HG03342 (cell line): Measurements from ENCODE around the gene CEP112.

Experiments
- ATAC-seq: cut with Tn5 transposase; IDR thresholded peaks from one replicate; pipeline ENCODE4 v1.9.1; 2021; ENCODE audit warnings: mild to moderate bottlenecking, moderate library complexity; ENCODE audit not compliant: unreplicated experiment

Gene CEP112

DNA sequence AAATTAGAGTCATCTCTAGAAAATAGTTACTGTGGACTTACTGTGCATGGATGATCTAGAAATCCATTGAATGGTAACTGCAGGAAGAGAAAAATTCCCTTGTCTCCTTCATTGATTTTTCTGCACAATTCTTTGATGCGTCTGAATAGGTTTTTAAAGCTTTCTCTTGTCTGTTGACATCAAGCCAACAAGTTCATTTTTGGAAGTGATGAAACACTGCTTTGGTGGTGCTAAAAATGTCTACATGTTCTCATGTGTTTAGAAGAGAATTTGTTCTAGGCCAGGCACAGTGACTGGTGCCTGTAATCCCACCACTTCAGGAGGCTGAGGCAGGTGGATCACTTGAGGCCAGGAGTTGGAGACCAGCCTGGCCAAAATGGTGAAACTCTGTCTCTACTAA is 573.4 kb downstream of the CEP112 start:
- no peak for ATAC-seq

DNA sequence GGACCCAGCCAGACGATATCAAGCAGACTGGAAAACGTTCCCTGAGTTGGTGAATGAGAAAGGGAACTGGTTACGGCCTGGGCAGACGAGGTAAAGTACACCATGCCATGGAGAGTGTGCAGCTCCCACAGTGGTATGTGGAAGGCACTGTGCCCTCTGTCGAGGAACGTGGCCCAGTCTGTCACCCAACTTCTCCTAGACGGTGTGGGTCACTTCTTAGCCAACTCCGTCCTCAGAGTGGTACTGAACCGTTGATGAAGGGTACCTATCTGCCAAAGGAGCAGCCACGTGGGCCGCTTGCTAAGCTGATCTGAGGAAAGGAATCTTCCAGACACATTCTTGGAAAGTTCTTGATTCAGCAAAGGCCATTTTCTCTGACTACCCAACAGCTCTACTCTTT is 574.4 kb downstream of the CEP112 start:
- no peak for ATAC-seq

DNA sequence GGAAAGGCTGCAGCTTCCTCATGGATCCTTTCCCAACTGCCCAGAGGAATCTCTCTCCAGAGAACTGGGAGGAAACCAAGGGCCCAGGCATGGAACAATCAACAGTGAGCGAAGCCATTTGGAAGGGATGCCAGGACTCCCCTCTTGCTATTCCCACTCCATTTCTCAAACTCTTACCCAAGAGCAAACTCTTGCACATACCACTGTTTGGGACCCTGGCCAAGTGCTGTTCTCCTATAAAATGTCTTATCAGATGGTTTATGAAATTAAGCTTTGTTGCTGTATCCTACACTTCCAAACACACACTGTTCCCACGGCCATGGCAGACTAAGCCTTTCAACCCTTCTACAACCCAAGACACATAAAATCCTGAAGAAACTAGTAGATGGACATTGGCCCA is 582.2 kb downstream of the CEP112 start:
- ATAC-seq: no peak

DNA sequence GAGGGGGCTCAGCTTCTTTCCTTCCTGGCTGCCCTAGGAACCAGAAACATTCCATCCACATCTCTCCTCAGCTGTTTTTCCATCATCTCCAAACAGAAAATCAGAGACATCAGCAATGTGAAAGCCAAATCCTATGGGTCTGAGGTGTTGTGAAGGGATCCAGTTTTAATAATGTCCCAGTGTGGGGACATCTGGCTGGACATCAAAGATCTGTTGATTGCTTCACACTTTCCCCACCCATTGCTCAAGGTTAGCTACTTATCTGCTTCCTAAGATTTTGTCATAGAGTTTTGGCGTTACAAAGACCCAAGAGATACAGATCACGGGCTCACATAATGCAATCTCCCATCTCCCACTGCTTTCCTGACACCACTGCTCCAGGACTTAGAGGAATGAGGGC is 582.6 kb downstream of the CEP112 start:
- no peak for ATAC-seq

DNA sequence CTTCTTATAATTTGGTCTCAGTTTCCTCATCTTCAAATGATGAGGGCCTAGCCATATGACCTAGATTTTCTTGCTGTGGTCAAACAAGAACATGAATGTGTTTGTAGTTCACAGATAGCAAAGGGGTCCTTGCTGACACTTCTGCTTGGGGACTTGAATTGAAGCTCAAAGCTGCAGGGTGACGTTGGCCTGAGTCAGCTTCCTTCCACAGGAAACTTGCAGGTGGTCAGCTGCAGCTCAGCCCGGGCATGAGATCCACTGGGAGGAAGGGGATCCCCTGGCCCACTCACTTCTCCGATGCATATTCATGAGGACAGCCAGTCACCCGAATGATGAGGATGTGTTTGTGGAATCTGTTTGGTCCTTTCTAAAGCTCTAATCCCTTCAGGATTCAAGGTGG is 587.9 kb downstream of the CEP112 start:
- no peak for ATAC-seq

DNA sequence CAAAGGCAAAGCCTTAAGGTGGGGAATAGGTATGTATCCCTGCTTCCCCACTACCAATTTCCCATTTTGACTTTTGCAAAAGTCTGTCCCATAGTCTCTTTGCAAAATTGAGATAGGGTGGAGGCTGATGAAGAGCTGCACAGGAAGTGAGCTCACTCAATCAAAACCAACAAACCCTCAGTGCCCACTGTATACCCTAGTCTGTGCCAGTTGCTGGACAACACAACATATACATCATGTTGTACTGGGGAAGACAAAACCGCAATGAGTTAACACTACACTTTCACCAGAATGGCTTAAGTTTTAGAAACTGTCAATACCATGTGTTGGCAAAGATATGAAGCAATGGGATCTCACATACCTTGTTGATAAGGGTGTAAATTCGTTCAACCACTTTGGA is 590.1 kb downstream of the CEP112 start:
- ATAC-seq: no peak

DNA sequence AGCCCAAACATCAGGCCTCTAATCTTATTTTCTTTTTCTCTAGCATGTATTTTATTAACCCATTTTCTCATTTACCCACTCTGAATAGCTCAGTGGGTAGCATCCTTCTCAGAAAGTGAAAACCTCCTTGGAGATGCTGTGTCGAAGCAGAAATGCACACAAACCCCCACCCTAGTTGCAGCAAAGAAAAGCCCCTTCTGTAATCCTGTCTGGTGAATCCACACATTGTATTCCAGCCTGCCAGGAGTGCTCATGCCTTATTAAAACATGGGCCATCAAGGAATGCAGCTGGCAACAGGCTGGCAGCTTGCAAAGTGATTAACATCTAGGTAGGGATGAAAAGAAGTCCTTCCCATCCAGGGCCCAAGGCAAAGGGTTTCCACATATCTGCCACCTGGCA is 590.8 kb downstream of the CEP112 start:
- no peak for ATAC-seq

DNA sequence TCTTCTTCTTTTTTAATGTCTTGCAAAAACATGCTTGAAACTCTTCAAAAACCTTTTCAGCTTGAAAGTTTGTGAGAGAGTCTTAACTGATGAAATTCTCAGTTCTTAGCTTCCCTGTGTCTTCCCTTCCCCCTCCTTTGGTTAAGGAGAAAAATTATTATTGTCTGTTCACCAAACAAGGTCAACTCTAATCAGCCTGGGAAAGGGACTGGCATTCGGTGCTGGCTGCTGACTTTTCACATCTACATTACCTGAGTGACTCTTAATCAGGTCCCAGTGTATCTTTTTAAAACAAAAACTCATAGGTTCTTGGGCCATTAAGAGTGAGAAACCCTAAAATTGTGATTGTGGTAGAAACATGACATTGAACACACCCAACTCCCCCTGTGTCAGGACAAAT is 591.4 kb downstream of the CEP112 start:
- ATAC-seq: no peak

DNA sequence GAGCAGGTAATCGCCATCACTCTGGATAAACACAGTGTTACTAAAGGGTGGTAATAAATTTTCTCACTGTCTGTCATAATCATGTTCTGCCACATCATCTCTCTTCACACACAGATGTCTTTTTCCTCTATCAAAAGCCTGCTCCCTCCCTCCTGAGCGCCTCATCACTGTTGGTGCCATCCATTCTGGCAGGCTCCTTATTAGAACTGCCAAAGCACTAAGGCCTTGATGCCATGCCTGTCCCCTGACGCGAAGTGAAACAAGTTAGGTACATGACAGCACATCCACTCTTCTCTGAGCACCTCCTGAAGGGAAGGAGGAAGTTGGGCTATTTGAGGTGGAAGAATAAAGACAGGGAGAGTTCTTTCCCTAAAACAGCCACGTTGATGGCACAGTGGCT is 592.3 kb downstream of the CEP112 start:
- no peak for ATAC-seq

DNA sequence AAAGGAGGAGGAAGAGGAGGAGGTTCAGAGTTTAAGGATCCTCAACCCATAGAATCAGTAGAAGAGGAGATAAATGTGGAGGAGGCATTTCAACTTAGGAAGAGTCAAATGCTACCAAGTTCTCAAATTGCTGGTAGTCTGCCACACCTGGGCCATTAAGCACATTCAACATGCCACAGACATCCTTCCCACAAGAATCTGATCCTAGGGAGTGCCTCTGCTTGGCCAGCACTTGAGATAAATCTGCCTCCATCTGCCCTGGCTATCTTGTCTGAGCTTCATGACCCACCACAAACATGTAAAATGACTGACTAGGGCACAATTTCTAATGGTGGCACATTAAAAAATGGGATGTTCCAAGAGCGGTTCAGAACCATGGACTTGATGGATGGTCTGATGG is 593.2 kb downstream of the CEP112 start:
- ATAC-seq: no peak

DNA sequence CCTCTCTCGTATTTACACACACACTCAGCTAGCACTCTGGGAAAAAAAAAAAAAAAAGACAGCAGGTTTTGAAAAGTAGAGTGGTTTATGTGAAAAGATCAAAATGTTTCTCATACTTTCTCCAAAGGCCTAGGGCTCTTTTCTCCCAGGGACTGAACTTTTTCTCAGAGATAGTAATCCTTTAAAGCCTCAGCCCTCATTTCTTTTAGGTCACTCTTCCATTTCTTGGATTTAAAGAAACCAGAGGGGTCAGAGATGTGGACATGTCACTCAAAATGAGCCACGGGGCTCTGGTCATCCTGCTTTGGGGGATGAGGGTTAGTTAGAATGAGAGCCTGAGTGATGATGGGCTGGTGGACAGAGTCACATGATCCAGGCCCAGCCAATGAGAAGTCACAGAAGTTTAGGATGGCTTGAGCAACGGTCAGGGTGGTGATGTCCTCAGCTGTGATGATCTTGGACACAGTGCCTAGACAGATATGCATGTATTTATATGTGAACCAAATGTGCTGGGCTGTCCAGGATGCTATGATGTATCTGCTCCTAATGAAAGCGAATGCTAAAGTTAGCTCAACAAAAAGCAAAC is 596.8 kb downstream of the CEP112 start:
- no peak for ATAC-seq

DNA sequence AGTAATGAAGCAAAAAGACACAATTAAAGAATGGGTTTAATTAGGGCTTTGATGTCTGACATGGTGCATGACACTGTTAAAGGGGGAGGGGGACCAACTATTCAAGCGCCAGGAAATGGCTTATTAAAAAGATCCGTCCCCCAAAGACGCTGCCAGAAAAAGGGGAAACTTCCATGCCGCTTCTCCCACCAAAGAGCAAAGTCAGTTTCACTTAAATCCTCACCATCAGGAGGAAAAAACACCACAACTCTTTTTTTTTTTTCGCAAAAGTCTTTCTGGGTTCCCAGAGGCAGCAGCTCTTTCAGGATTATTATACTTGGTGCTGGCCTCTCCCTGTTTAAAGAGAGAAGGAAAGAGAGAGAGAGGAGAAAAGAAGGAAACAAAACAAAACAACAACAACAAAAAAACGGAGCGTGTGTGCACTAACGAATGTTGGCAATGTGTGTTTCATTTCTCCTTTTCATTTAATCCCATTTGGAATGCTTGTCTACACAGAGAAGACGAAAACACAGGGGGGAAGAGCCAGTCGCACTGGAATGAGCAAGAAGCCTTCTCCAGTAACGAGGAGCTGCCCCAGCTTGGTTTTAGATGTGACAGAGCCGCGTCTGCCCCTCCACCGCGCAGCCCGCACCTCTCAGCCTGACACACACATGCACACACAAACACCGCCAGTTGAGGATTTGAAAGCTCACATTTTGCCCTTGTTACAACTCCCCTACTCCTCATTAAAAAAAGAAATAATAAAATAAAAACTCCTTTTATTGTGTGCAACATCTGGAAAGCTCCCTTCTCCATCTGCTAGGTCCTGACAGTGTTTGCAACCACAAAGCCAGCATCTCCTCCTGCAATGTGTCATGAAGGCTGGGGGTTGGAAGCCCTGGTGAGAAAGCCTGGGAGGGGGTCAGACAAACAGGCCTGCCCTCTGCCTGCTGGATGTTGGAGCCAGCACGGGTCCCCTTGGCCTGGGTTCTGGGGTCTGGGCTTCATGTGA is 597.8 kb downstream of the CEP112 start:
- no peak for ATAC-seq

DNA sequence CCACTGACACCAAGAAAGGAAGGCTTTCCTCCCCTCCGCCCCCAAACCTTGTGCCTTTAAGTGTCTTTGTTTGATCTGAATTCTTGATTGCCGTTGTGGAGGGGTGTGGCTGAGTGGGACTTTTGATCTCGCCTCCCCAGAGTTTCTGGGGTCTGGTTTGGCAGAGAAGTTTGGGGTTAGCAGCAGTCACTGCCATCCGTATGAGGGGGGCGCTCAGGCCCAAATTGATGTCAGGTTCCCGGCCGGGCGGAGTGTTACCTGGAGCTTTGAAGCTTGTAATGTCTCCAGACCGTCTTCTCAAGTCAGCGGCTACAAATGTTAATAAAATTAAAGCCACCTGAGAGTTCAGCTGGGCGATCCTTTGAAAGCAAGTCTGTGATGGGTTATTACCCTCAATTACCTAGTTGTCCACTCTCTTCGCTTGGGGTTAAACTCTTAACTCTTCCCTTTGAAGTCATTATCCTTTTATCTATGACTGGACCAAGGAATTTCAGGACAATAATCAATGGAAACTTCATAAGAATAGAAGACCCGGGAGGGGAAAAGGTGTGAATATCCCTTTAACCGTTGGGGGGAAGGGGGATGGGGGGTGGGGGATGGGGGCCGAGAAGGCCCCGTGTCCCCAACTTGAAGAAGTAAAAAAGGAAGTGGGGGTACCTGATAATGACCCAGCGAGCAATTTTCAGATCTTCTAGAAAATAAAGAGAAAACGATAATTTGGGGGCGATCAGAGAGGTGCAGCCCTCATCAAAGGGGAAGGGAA is 598.7 kb downstream of the CEP112 start:
- no peak for ATAC-seq

DNA sequence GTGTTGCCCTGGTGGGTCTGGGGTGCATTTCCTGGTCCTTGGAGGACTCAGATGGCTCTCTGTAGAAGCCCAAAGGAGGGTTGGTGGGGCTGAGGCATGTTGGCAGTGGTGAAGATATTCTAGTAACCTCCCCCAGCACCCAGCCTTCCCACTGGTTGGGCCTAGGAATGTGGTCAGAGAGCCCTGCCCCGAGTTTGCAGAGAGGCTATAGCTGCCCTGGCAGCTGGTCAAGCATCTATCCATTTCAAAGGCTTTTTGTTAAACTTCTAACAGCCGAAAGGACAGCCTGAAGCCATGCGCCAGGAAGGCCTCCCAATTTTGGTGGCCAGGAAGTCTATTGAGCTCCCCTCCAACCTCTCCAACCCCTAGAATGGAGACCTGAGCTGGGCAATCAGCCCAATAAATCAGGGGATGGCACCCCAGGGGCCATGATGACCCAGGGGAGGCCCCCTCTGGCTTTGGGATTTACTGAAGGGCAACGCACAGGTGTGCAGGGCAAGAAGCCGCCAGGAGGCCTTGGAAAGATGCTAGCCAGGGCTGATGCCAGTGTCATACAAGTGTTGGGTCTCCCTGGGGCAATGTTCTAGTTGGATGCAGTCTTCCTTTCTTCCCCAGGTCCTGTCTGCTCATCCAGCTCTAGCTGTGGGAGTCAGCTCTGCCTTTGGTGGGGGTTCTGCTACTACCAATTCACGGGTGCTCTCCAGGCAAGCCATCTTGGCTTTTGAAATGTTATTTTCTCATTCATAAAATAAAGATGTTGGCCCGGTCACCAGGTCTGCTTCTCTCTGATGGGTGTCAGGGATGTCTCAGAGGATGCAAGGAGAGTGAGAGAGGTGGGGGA is 599.6 kb downstream of the CEP112 start:
- no peak for ATAC-seq

DNA sequence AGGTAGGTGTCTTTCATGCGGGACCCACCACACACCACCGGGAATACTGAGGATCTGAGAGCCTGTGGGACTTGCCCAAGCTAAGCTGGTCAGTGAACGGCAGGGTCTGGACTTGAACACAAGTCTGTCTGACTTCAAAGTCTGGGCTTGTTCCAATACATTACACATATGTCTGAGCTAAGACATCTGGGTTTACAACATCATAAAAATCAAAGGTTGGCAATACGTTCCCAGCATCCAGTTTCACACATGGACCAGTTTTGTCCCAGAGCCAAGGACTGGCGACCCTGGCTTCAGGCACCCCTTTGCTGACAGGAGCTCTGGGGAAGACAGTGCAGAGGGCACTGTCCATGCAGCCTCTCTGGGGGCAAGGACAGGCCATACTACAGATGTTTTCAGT is 602.6 kb downstream of the CEP112 start:
- no peak for ATAC-seq

DNA sequence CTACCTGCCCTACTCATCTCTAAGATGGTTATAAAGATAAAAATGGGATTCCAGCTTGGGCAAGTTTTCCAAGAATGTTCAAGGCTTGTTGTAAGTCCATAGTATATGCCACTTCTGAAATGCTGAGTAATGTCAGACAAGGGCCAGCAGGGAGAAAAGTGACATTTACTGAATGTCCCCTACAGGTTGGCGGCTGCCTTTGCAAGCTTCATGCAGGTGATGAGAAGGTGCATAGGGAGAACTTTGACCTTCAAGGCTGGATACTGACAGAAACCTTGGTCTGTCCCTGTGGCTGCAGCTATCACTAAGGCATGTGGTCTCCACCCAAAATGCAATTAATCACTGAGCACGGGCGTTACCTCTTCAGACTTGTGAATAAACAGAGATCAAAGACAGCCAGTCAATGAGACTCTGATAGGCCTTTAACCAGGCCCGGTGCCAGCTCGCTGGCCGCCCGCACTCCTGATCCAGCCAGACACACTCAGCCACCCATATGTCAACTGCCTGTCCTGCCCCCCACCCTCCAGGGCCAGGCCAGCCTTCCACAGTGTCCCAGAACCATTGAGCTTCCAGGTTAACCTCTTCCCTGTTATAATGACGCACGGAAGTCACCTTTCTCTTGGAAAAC is 603.6 kb downstream of the CEP112 start:
- ATAC-seq: no peak

DNA sequence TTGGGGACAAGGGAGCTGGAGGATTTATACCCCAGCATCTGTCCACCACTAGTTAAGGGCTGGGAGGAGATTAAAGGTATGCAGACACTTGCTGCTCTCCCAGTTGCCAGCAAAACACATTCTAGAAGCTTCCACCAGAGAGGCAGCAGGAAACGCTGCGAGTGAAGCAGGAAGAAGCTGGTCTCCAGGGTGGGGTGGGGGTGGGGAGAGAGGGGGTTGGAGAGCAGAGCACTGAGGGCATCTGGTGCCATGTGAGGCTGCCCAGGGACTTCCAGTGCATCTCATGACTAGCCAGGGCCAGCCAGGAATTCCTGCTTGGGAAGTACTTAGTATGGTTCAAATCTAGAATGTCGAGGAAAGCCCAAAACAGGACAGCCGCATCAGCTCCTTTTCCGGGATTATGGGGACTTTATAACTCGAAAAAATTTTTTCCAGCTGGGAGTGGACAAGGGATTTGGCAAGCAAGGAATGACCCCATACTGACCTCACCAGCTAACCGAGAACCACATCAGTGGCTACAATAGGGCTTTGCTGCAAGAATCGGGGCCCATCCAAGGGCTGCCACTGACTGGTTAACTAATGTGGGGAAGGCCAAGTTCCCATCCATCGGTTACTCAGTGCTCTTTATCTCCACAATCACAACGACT is 604.3 kb downstream of the CEP112 start:
- no peak for ATAC-seq

DNA sequence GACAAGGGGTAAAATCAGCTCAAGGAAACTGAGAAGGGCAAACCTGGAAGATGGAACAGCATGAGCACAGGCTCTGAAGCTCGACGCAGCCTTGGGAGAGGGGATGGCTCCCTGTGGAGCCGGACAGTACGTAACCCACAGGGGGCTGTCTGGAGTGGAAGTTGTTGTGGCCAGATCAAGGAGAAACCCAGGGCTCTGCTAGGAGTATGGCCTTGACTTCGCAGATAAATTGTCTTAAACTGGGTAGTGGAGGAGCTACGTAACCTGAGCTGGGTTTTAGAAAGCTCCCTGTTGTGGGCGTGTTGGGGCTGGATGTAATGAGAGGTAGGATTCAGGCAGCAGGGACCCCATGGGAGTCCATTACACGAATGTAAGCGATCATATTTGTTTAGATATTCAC is 605.0 kb downstream of the CEP112 start:
- no peak for ATAC-seq
